ENCODE results near the gene TTLL11. TPM values are rescaled to one million over a fixed set of nuclear protein-coding genes. Genes with fewer than 3 reads are reported as not detected.

Gene TTLL11
- polyA plus RNA-seq, 1 donor from 2014 or later, result 8.0 TPM

DNA sequence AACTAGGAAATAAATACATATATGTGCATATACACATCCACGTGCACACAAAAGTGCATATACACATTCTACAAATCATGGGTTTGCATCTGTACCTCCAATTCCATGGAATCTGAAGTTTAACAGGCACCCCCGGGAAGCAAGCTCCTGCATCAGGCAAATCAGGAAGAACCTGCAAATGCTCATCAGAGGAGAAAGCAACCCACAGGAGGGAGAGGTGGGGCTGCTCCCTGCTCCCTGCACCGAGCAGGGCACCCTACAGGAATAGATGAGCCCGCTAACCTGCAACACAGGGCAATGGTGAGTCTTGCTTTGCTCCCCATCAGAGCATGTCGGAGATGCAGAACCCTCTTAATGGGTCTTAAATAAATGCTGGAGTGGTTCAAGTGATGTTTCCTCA is 290.4 kb downstream of the TTLL11 start:
- H3K36me3 ChIP-seq (ENCODE audit: insufficient read depth, low read length), result no peaks in the 10 kb centered on the region
- TF ChIP-seq CTCF (IDR thresholded peaks at IDR 0.05; ENCODE audit: poor library complexity, severe bottlenecking) (no peak), EP300 (conservative IDR thresholded peaks at IDR 0.05; ENCODE audit: poor library complexity, severe bottlenecking) (no peak), SMC3 (conservative IDR thresholded peaks at IDR 0.05; ENCODE audit: poor library complexity) (no peak), EZH2 (IDR thresholded peaks at IDR 0.05; ENCODE audit: borderline replicate concordance, insufficient read depth, low read length, poor library complexity, severe bottlenecking) (no peak), RAD21 (conservative IDR thresholded peaks at IDR 0.05) (no peak), MXI1 (conservative IDR thresholded peaks at IDR 0.05; ENCODE audit: poor library complexity, severe bottlenecking) (no peak)
- TF ChIP-seq, protein P1, sequence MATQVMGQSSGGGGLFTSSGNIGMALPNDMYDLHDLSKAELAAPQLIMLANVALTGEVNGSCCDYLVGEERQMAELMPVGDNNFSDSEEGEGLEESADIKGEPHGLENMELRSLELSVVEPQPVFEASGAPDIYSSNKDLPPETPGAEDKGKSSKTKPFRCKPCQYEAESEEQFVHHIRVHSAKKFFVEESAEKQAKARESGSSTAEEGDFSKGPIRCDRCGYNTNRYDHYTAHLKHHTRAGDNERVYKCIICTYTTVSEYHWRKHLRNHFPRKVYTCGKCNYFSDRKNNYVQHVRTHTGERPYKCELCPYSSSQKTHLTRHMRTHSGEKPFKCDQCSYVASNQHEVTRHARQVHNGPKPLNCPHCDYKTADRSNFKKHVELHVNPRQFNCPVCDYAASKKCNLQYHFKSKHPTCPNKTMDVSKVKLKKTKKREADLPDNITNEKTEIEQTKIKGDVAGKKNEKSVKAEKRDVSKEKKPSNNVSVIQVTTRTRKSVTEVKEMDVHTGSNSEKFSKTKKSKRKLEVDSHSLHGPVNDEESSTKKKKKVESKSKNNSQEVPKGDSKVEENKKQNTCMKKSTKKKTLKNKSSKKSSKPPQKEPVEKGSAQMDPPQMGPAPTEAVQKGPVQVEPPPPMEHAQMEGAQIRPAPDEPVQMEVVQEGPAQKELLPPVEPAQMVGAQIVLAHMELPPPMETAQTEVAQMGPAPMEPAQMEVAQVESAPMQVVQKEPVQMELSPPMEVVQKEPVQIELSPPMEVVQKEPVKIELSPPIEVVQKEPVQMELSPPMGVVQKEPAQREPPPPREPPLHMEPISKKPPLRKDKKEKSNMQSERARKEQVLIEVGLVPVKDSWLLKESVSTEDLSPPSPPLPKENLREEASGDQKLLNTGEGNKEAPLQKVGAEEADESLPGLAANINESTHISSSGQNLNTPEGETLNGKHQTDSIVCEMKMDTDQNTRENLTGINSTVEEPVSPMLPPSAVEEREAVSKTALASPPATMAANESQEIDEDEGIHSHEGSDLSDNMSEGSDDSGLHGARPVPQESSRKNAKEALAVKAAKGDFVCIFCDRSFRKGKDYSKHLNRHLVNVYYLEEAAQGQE (IDR thresholded peaks at IDR 0.05; ENCODE audit: borderline replicate concordance), result no peak
- no peaks in the 10 kb centered on the region for H3K27me3 ChIP-seq (ENCODE audit: insufficient read depth, low read depth, low read length)
- H3F3A ChIP-seq (ENCODE audit: insufficient read depth, low read length, poor library complexity, severe bottlenecking), result no peaks in the 10 kb centered on the region
- no peak overlapping the region for H3K4me2 ChIP-seq (ENCODE audit: low read length)
- H4K20me1 ChIP-seq (ENCODE audit: insufficient read depth), result no peaks in the 10 kb centered on the region
- no peak overlapping the region for H3K9ac ChIP-seq (ENCODE audit: low read length)
- no peaks in the 10 kb centered on the region for H3K9me2 ChIP-seq (ENCODE audit: insufficient read depth, low read length)
- H2AFZ ChIP-seq (ENCODE audit: low read depth, low read length), result no peak overlapping the region
- no peaks in the 10 kb centered on the region for H3K79me2 ChIP-seq (replicated peaks; ENCODE audit: insufficient read depth, low read length)
- H3K9me3 ChIP-seq (ENCODE audit: low read length), result no peaks in the 10 kb centered on the region
- H3K27ac ChIP-seq (ENCODE audit: low read length), result no peak overlapping the region
- no peak overlapping the region for H3K4me3 ChIP-seq (ENCODE audit: low read length)

- H2AFZ ChIP-seq (ENCODE audit: low read depth, low read length), result no peak overlapping the region
- no peaks in the 10 kb centered on the region for H3K9me3 ChIP-seq (ENCODE audit: low read length)
- H3K27ac ChIP-seq (ENCODE audit: low read length), result no peak overlapping the region
- H4K20me1 ChIP-seq (ENCODE audit: insufficient read depth), result no peaks in the 10 kb centered on the region
- no peak overlapping the region for H3K9ac ChIP-seq (ENCODE audit: low read length)
- H3K27me3 ChIP-seq (ENCODE audit: insufficient read depth, low read depth, low read length), result no peaks in the 10 kb centered on the region
- H3K4me3 ChIP-seq (ENCODE audit: low read length), result no peak overlapping the region
- no peak overlapping the region for H3K4me2 ChIP-seq (ENCODE audit: low read length)
- H3K79me2 ChIP-seq (replicated peaks; ENCODE audit: insufficient read depth, low read length), result no peaks in the 10 kb centered on the region
- no peaks in the 10 kb centered on the region for H3F3A ChIP-seq (ENCODE audit: insufficient read depth, low read length, poor library complexity, severe bottlenecking)
- TF ChIP-seq EP300 (conservative IDR thresholded peaks at IDR 0.05; ENCODE audit: poor library complexity, severe bottlenecking) (no peak), SMC3 (conservative IDR thresholded peaks at IDR 0.05; ENCODE audit: poor library complexity) (no peak), RAD21 (conservative IDR thresholded peaks at IDR 0.05) (no peak), MXI1 (conservative IDR thresholded peaks at IDR 0.05; ENCODE audit: poor library complexity, severe bottlenecking) (no peak), TAF1 (IDR thresholded peaks at IDR 0.05; ENCODE audit: low read depth) (no peak), CTCF (IDR thresholded peaks at IDR 0.05; ENCODE audit: poor library complexity, severe bottlenecking) (no peak), POLR2AphosphoS5 (IDR thresholded peaks at IDR 0.05) (no peak), EZH2 (IDR thresholded peaks at IDR 0.05; ENCODE audit: borderline replicate concordance, insufficient read depth, low read length, poor library complexity, severe bottlenecking) (no peak)
- TF ChIP-seq, protein P1 (IDR thresholded peaks at IDR 0.05; ENCODE audit: borderline replicate concordance), result no peak
- H3K36me3 ChIP-seq (ENCODE audit: insufficient read depth, low read length), result no peaks in the 10 kb centered on the region
- no peaks in the 10 kb centered on the region for H3K9me2 ChIP-seq (ENCODE audit: insufficient read depth, low read length)
Measured at GRCh38 chr9:121801579-121801978, 291.5 kb downstream of the TTLL11 start.
